PC-3 (cell line): Measurements from ENCODE around the gene FGF16. TPM values are rescaled to one million over a fixed set of nuclear protein-coding genes. Genes with fewer than 3 reads are reported as not detected.

Experiments
- ATAC-seq: fragments of 200-7000 bp; cut with Tn5 transposase; 2 replicates; pipeline ENCODE4 v1.9.1; 2020; ENCODE audit warnings: mild to moderate bottlenecking, moderate library complexity
- BruUV-seq: library from RNA; stranded (reverse); fragments of 400-500 nt; replicated peaks from 2 replicates; lab custom pipeline; 2021; lab: Mats Ljungman, UMichigan
- CTCF ChIA-PET: fragments of 300-600 bp; sonication (Branson Sonifier 250); formaldehyde crosslinking; loops from one replicate; lab custom pipeline; 2022; ENCODE audit warnings: antibody characterized with exemption; lab: Charles Lee
- POLR2A ChIA-PET: fragments of 300-600 bp; sonication (Branson Sonifier 250); formaldehyde crosslinking; loops from one replicate; lab custom pipeline; 2022; ENCODE audit warnings: antibody characterized with exemption; ENCODE audit not compliant: unreplicated experiment; lab: Charles Lee
- DNase-seq: peaks from one replicate; pipeline ENCODE4 v3.0.0-alpha.2; 2015
- H2AFZ ChIP-seq: fragments of 300-600 bp; sonication (generic); 2 replicates; pipeline ENCODE4 v1.6.0; 2016; ENCODE audit warnings: antibody characterized with exemption, low read length
- H3F3A ChIP-seq: fragments of 300-600 bp; sonication (generic); one replicate; pipeline ENCODE4 v1.6.0; 2017; ENCODE audit warnings: antibody characterized with exemption, low read length, control low read depth, mild to moderate bottlenecking; ENCODE audit not compliant: unreplicated experiment
- H3K27ac ChIP-seq: fragments of 300-600 bp; sonication (generic); 2 replicates; pipeline ENCODE4 v1.5.1; 2016; ENCODE audit warnings: mild to moderate bottlenecking, low read length
- H3K27me3 ChIP-seq: fragments of 300-600 bp; sonication (generic); 2 replicates; pipeline ENCODE4 v1.6.1; 2016; ENCODE audit warnings: low read length, mixed read lengths
- H3K36me3 ChIP-seq: fragments of 300-600 bp; sonication (generic); 2 replicates; pipeline ENCODE4 v1.6.1; 2016; ENCODE audit warnings: low read depth, mixed run types, low read length, mixed read lengths
- H3K4me1 ChIP-seq: fragments of 300-600 bp; sonication (generic); 2 replicates; pipeline ENCODE4 v1.5.1; 2016; ENCODE audit warnings: low read length; ENCODE audit not compliant: insufficient read depth
- H3K4me2 ChIP-seq: fragments of 300-600 bp; sonication (generic); 2 replicates; pipeline ENCODE4 v1.6.0; 2016; ENCODE audit warnings: low read length
- H3K4me3 ChIP-seq: fragments of 300-600 bp; sonication (generic); 2 replicates; pipeline ENCODE4 v1.5.1; 2016; ENCODE audit warnings: mild to moderate bottlenecking, low read length, mixed read lengths
- H3K79me2 ChIP-seq: fragments of 300-600 bp; sonication (generic); 2 replicates; pipeline ENCODE4 v1.6.1; 2017; ENCODE audit warnings: low read length, mixed read lengths
- H3K9ac ChIP-seq: fragments of 300-600 bp; sonication (generic); 2 replicates; pipeline ENCODE4 v1.6.0; 2016; ENCODE audit warnings: mild to moderate bottlenecking, low read length
- H3K9me2 ChIP-seq: fragments of 300-600 bp; sonication (generic); replicated peaks from 2 replicates; pipeline ENCODE4 v1.6.1; 2016; ENCODE audit warnings: mixed run types, low read length, mixed read lengths
- H3K9me3 ChIP-seq: fragments of 300-600 bp; sonication (generic); 2 replicates; pipeline ENCODE4 v1.6.1; 2016; ENCODE audit warnings: low read length, mixed read lengths
- H4K20me1 ChIP-seq: fragments of 300-600 bp; sonication (generic); 2 replicates; pipeline ENCODE4 v1.6.1; 2016; ENCODE audit warnings: low read length, mixed read lengths
- EZH2 ChIP-seq: fragments of 300-600 bp; sonication (generic); IDR thresholded peaks from one replicate; pipeline ENCODE4 v1.6.1; 2017; ENCODE audit warnings: antibody characterized with exemption, mild to moderate bottlenecking, low read length; ENCODE audit not compliant: unreplicated experiment
- EZH2phosphoT487 ChIP-seq: fragments of 300-600 bp; sonication (generic); IDR thresholded peaks from 2 replicates; pipeline ENCODE4 v1.6.1; 2018; ENCODE audit warnings: mild to moderate bottlenecking, antibody characterized with exemption, low read length, borderline replicate concordance
- intact Hi-C: fragments of 100-400 bp; cut with micrococcal nuclease; formaldehyde crosslinking; loops from 2 replicates; pipeline ENCODE4 v1.9.0; 2023
- total RNA-seq: library from RNA; depleted of rRNA; stranded (reverse); fragments of >200 nt; gene quantifications from 2 replicates; pipeline ENCODE4 v1.2.3, GENCODE V29; 2014
- TF ChIP-seq, protein P1 (sequence below): fragments of 300-600 bp; sonication (generic); conservative IDR thresholded peaks from 2 replicates; pipeline ENCODE4 v1.5.1; 2017; ENCODE audit warnings: antibody characterized with exemption, low read depth, mild to moderate bottlenecking, low read length

FGF16 gene
- total RNA-seq, 1 experiment from 2014 or later = not detected

- Histone ChIP-seq H3K27ac (no peak overlapping the region), H3K4me1 (peaks cover 9% of the 10 kb centered on the region), H3K79me2 (no peaks in the 10 kb centered on the region), H3K9ac (no peak overlapping the region), H3K27me3 (no peaks in the 10 kb centered on the region), H2AFZ (0 out of 2 replicates have a peak overlapping the region, but pooled peaks have one; percentile 45), H3K9me2 (no peaks in the 10 kb centered on the region), H3K4me3 (no peak overlapping the region), H3K9me3 (no peaks in the 10 kb centered on the region), H3K36me3 (no peaks in the 10 kb centered on the region), H4K20me1 (no peaks in the 10 kb centered on the region), H3K4me2 (0 out of 2 replicates have a peak overlapping the region, but pooled peaks have one; percentile 34), H3F3A (no peaks in the 10 kb centered on the region)
- intact Hi-C loops = loop anchor here (2.0 kb wide), 1 partner anchor 520 kb away; no protein-coding TSS in a partner anchor
- DNase-seq (peak; percentile 44), ATAC-seq (peak; percentile 80)
- POLR2A ChIA-PET = no interaction called here
- TF ChIP-seq EZH2 = no peak
- TF ChIP-seq, protein P1, sequence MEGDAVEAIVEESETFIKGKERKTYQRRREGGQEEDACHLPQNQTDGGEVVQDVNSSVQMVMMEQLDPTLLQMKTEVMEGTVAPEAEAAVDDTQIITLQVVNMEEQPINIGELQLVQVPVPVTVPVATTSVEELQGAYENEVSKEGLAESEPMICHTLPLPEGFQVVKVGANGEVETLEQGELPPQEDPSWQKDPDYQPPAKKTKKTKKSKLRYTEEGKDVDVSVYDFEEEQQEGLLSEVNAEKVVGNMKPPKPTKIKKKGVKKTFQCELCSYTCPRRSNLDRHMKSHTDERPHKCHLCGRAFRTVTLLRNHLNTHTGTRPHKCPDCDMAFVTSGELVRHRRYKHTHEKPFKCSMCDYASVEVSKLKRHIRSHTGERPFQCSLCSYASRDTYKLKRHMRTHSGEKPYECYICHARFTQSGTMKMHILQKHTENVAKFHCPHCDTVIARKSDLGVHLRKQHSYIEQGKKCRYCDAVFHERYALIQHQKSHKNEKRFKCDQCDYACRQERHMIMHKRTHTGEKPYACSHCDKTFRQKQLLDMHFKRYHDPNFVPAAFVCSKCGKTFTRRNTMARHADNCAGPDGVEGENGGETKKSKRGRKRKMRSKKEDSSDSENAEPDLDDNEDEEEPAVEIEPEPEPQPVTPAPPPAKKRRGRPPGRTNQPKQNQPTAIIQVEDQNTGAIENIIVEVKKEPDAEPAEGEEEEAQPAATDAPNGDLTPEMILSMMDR = peak; percentile 66
- CTCF ChIA-PET = no interaction called here
- TSS peak; percentile 60 for BruUV-seq
Observed at GRCh38 chrX:77415161-77415560, 32.0 kb upstream of the FGF16 start.

DNA sequence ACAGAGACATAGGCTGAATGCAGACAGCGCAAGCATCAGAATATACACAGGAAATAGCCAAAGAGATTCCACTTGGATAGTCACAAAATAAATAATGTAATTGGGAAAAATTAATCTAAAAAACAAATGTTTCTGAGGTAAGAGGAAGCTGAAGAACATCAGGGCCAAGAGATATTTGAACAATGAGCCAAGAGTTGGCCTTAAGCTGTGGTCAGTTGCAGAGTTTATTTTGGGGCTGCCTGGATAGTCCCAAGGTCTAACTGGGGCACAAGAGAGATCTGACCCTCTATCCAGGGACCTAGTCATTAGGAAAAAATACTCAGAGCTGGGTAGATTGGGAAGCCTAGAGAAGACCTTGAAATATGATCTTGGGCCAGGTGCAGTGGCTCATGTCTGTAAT lies 31.3 kb upstream of the FGF16 start:
- ChIA-PET POLR2A (no interaction called here), CTCF (no interaction called here)
- no peaks in the 10 kb centered on the region for H3K27me3 ChIP-seq
- TF ChIP-seq EZH2phosphoT487 = no peak
- TF ChIP-seq, protein P1 = no peak
- no peak for TF ChIP-seq EZH2
- H3K4me2 ChIP-seq = no peak overlapping the region
- H3K27ac ChIP-seq = no peak overlapping the region
- H4K20me1 ChIP-seq = no peaks in the 10 kb centered on the region
- no peaks in the 10 kb centered on the region for H3F3A ChIP-seq
- no peak overlapping the region for H3K9ac ChIP-seq
- no peak overlapping the region for H3K4me3 ChIP-seq
- peaks cover 9% of the 10 kb centered on the region for H3K4me1 ChIP-seq
- DNase-seq (no peak), ATAC-seq (peak; percentile 51)
- no peaks in the 10 kb centered on the region for H3K9me3 ChIP-seq
- H3K9me2 ChIP-seq = no peaks in the 10 kb centered on the region
- intact Hi-C loops = loop anchor here (2.0 kb wide), 1 partner anchor 521 kb away; no protein-coding TSS in a partner anchor
- BruUV-seq = no TSS peak
- 0 out of 2 replicates have a peak overlapping the region, but pooled peaks have one; percentile 34 for H2AFZ ChIP-seq
- no peaks in the 10 kb centered on the region for H3K36me3 ChIP-seq
- H3K79me2 ChIP-seq = no peaks in the 10 kb centered on the region

DNA sequence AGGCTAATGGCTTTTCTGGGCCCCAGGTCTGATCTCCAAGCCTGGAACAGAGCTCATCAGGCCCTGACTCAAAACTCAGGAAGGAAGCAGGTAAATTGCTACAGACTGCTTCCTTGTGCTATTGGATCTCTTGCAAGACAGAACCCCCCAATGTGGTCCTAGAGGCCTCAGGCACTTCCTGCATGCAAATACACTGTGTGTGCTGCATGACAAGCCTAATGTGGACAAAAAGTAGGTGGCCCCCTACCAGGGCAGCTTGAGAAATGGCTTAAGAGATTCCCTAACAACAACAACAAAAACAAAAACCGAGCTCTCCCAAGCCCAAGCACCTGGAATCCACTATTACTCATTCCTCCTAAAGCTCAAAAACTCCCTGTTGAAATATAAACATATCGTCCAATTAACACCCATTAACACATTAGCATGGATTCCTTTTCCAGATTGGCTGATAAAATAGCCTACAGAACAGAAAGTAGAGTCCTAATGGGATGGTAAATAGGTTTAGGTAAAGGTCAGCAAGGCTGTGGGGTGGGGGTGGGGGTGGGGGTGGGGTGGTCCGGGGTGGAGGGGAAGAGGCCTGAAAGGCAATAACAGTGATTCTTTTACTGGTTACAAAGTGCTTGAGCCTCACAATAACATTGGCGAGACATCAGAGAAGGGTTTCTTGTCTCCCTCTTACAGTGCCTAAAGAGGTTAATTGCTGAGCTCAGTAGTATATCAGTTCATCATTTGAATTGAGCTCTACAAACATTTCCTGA lies 24.1 kb upstream of the FGF16 start:
- H3K36me3 ChIP-seq = no peaks in the 10 kb centered on the region
- no peaks in the 10 kb centered on the region for H4K20me1 ChIP-seq
- no peak overlapping the region for H3K4me2 ChIP-seq
- H3K4me1 ChIP-seq = peaks cover 27% of the 10 kb centered on the region
- ChIA-PET CTCF (no interaction called here), POLR2A (no interaction called here)
- DNase-seq = no peak
- H3K79me2 ChIP-seq = no peaks in the 10 kb centered on the region
- intact Hi-C loops = no loop called here
- no peaks in the 10 kb centered on the region for H3K9me3 ChIP-seq
- no peak overlapping the region for H3K27ac ChIP-seq
- no peaks in the 10 kb centered on the region for H3K27me3 ChIP-seq
- TF ChIP-seq, protein P1 = no peak
- TF ChIP-seq EZH2 = no peak
- no peak for TF ChIP-seq EZH2phosphoT487
- BruUV-seq = no TSS peak
- no peak overlapping the region for H3K4me3 ChIP-seq
- no peak overlapping the region for H2AFZ ChIP-seq
- no peak overlapping the region for H3K9ac ChIP-seq
- ATAC-seq = no peak
- no peaks in the 10 kb centered on the region for H3K9me2 ChIP-seq
- H3F3A ChIP-seq = peaks cover 4% of the 10 kb centered on the region
